Measurements from ENCODE around the gene MGLL.

DNA sequence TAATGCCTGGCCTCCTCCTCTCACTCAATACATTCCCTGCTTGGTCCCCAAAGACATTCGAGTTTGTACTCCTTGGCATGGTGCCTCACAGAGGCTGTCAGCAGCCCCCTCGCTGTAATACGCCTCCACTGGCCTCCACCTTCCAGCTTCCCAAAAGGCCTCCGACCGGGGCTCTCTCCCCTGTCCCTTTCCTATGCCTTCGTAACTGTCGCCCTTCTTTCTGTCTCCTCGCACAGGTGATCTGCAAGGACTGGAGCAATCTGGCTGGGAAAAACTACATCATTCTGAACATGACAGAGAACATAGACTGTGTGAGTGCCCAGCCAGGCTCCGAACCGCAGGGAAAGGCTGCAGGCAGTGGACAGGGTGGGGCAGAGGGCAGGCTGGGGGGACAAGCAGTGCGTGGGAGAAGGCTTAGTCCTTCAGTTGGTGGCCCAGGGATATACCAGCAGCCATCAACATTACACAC, 160.3 kb downstream of the MGLL start:
- TF ChIP-seq, protein P1, sequence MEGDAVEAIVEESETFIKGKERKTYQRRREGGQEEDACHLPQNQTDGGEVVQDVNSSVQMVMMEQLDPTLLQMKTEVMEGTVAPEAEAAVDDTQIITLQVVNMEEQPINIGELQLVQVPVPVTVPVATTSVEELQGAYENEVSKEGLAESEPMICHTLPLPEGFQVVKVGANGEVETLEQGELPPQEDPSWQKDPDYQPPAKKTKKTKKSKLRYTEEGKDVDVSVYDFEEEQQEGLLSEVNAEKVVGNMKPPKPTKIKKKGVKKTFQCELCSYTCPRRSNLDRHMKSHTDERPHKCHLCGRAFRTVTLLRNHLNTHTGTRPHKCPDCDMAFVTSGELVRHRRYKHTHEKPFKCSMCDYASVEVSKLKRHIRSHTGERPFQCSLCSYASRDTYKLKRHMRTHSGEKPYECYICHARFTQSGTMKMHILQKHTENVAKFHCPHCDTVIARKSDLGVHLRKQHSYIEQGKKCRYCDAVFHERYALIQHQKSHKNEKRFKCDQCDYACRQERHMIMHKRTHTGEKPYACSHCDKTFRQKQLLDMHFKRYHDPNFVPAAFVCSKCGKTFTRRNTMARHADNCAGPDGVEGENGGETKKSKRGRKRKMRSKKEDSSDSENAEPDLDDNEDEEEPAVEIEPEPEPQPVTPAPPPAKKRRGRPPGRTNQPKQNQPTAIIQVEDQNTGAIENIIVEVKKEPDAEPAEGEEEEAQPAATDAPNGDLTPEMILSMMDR (IDR thresholded peaks at IDR 0.05) = no peak
- no peak for TF ChIP-seq POLR2A (IDR thresholded peaks at IDR 0.05)

Measured in ovary (tissue), 3 donors.